ENCODE measurements around the gene AP1G2.
"Not testable (repeated sequence)": the region's sequence is repeated elsewhere in the genome, so short reads cannot be mapped to it uniquely, and the experiment has no call there.

The AP1G2 gene

DNA sequence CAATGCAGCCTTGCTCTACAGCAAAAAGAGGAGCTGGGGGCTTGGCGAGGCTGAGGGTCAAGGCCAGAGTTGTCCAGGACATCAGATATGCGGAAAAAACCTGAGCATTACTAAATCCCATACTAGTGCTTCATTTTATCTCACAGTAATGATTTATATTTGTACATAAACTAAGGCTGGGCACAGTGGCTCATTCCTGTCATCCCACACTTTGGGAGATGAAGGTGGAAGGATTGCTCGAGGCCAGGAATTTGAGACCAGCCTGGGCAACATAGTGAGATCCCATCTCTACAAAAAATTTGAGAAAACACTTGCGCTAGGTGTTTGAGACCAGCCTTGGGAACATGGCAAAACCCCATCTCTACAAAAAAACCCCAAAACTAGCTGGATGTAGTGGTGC is 22.6 kb upstream of the AP1G2 start:
- DNase-seq = no peak

DNA sequence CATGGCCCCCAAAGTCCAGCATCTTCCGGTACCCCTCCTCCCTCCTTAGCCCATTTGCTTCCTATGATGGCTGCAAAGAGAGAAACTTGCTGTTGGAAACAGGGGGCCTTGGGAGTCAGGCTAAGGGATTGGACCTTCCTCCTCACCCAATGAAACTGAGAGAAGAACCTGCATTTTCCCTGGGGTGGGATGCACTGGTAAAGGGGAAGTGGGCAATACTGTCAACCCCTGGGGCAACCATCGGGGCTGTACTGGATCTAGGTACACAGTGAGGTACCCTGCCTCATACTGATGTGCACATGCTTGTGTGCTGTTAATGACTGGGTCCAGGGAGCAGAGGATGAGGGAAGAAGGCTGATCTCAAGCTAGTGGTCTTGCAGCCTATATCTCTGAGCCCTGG is 22.0 kb upstream of the AP1G2 start:
- no peak for DNase-seq

DNA sequence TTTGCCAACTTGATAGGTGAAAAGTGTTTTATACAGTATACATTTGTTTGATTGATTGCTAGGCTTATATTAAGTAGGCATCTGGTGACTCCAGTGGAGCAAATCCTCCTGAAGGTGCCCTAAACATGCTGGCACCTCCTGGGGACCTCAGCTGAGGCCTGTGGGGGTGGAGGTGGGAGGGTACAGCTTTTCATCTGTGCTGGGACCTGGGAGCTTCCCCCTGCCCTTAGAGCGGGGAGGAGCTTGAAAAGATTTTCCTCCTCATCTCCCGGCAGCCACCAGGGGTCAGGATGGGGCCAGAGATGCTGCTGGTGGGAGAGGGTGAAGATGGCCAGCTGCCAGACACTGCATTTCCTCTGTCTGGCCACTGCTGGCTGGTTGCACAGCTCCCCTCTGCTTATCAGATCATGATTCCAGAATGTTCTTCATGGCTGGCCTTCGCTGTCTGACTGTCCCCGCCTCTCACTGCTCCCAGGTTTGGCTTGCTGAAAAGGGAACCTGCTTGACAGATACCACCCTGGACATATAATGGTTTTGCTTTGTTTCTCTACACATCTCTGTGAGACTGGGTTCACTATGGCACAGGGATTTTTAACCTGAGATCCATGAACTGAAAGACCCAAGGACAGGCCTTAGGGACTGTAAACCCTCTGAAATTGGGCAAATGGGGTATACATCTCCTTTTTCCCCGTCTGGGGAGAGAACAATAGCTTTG is 21.4 kb upstream of the AP1G2 start:
- peak; percentile 50 for DNase-seq

DNA sequence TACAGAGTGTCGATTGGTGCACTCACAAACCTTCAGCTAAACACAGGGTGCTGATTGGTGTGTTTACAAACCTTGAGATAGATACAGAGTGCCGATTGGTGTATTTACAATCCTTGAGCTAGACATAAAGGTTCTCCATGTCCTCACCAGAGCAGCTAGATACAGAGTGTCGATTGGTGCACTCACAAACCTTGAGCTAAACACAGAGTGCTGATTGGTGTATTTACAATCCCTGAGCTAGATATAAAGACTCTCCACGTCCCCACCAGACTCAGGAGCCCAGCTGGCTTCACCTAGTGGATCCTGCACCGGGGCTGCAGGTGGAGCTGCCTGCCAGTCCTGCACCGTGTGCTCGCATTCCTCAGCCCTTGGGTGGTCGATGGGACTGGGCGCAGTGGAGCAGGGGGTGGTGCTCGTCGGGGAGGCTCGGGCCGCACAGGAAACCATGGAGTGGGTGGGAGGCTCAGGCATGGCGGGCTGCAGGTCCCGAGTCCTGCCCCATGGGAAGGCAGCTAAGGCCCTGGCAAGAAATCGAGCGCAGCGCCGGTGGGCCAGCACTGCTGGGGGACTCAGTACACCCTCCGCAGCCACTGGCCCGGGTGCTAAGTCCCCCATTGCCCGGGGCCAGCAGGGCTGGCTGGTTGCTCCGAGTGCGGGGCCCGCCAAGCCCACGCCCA is 17.1 kb upstream of the AP1G2 start:
- DNase-seq = not testable (repeated sequence)

DNA sequence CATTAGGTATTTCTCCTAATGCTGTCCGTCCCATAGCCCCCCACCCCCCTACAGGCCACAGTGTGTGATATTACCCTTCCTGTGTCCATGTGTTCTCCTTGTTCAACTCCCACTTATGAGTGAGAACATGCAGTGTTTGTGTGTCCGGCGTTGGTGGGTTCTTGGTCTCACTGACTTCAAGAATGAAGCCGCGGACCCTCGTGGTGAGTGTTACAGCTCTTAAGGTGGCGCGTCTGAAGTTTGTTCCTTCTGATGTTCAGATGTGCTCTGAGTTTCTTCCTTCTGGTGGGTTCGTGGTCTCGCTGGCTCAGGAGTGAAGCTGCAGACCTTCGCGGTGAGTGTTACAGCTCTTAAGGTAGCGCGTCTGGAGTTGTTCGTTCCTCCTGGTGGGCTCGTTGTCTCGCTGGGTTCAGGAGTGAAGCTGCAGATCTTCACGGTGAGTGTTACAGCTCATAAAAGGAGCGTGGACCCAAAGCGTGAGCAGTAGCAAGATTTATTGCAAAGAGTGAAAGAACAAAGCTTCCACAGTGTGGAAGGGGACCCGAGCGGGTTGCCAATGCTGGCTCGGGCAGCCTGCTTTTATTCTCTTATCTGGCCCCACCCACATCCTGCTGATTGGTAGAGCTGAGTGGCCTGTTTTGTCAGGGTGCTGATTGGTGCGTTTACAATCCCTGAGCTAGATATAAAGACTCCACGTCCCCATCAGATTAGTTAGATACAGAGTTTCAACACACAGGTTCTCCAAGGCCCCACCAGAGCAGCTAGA is 16.4 kb upstream of the AP1G2 start:
- not testable (repeated sequence) for DNase-seq

DNA sequence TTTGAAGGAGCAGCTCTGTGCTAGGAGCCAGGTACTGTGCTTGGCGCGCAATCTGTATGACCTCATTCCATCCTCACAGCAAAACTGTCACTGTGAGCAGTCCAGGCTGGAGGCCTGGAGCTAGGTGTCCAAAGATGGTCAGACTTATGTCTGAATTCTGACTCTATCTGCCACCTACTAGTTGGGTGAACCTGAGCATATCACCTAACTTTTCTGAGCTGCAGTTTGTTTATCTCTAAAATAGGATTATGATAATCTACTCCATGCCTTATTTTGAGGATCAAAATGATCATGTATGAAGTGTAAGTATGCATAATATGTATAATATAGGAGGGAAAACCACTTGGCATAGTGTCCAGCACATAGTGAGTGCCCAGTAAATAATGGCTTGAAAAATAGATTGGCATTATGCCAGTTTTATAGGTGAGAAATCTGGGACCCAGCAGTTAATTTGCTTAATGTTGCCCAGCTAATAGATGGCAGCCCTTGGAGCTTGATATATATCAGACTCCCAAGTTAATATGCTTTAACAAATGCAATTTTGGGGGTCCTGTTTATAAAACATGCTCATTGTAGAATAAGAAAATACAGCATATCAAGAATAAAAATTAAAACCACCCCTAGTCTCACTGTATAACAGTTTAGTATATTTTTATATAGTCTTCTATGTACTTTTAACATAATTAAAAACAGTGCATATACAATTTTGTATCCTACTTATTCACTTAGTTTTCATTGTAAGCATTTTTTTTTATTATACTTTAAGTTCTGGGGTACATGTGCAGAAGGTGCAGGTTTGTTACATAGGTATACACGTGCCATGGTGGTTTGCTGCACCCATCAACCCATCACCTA is 15.5 kb upstream of the AP1G2 start:
- no peak for DNase-seq

DNA sequence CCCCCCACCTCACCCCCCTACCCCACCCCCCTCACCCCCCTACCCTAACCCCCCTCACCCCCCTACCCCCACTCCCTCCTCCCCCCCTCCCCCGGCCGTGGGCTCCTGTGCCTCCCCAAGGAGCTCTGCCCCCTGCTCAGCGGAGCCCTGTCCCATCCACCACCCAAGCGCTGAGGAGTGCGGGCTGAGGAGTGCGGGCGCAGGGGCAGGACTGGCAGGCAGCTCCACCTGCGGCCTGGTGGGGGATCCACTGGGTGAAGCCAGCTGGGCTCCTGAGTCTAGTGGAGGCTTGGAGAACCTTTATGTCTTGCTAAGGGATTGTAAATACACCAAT is 13.3 kb upstream of the AP1G2 start:
- no peak for DNase-seq

DNA sequence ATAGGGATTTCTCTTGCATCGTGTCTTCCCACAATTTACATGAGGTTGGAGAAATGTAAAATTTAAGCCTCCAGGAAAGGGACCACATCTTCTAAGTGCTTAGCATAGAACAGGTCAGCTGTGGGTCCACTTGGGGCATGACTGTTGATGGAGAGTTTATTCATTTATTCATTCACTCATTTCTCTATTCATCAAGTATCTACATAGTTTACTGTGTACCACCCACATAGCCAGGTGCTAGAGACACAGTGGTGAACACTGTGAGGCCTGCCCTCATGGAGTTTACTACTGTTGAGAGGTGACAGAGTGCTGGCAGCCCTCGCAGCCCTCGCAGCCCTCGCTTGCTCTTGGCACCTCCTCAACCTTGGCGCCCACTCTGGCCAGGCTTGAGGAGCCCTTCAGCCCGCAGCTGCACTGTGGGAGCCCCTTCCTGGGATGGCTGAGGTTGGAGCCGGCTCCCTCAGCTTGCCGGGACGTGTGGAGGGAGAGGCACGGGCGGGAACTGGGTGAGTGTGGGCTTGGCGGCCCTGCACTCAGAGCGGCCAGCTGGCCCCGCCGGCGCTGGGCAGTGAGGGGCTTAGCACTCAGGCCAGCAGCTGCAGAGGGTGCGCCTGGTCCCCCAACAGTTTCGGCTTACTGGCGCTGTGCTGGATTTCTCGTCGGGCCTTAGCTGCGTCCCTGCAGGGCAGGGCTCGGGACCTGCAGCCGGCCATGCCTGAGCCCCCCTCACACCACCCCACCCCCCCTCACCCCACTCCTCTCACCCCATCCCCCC is 12.7 kb upstream of the AP1G2 start:
- no peak for DNase-seq

DNA sequence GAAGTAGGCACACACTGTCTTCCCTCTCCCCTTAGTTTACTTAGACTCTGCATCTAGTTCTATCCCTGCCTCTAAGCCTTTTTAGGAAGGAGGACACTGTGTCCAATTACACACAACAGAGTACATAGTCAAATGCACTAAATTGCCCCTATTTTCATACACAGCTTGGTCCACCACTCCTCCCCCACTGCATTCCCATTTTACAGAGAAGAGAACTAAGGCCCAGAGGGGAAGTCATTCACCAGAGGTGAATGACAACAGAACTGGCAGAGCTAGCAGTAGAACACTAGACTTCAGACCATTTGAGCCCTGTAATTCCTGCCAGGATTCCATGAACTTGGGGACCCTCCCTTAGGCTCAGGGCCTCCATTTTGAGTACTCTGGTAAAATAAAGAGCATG is 12.1 kb upstream of the AP1G2 start:
- DNase-seq = no peak

DNA sequence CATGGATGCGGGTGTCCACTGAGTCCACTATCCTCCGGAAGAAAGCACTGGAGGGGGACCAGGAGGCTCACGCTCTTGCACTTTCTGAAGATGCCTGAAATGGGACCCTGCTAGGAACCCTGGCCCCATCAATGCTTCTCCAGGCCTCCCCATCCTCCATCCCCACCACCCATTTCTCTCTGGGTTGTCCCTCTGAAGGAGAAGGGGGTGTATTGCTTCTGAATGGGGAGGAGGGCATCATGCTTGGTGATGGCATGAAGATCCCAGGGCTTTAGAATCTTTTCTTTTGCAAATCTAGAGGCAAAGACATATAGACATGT is 11.7 kb upstream of the AP1G2 start:
- no peak for DNase-seq

DNA sequence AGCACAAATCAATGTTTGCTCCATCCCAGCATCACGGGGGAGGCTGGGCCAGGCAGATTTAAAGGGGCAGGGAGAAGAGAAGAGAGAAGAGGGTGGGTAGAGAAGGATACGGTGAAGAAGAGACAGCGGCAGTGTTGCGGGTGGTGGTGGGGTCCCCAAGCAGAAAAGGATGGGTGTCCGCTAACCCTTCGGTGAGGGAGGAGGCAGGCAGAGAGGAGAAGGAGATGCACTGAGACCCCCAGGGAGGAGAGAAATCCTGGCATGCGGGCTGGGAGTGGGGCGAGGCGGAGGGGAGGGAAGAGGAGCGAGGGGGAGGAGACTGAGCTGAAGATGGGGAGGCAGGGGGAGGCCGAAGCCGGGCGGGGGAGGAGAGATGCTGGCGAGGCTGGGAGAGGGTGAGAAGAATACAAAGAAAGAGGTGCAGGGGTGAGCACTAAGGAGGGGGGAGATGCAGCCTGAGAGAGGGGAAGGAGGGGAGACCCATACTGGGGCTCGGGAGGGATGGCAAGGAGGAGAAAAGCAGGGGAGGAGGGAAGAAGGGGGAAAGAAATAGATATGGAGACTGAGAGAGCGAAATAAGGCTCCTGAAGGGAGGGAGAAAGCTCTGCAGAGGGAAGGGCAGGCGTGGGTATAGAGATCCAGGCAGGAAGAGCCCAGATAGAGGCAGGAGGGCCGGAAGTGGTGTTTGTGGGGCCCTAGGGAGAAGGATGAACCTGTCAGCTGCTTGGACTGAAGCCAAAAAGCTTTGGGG is 11.1 kb upstream of the AP1G2 start, which contains the start of gene JPH4:
TSS of gene JPH4 (minus strand) at position 231 of the 751 bp plus-strand sequence. CDS start 1,337 bp downstream, outside the sequence.
- DNase-seq = no peak

DNA sequence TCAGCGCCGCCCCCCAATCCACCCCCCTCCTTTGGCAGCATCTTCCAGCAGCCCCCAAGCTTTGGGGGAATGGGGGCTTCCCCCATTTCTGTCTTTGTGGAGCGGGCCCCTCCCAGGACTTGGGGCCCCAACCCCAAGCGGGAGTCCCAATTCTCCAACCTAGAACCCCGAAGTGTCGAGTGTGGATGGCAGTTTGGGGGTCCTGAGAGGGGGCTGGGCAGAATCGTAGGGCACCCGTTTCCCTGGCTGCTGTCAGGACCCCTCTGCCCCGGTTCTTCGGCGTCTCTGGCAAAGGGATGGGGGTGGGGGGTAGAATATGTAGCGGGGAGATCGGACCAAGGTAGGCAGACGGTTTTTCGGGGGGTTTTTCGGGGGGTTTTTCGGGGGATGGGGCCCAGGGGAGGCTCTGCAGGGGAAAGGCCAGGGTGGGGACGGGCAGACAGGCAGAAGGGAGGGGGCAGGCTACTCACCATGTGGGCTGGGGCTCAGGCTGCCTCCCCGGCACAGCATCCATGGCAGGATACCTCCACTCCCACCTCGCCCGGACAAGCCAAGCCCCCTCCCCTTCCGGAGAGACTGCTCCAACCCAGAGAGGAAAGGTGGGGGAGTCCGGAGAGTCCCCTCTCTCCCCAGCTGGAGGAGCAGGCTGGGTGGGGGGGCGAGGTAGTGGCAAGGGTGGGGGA is 10.3 kb upstream of the AP1G2 start:
- DNase-seq = no peak

DNA sequence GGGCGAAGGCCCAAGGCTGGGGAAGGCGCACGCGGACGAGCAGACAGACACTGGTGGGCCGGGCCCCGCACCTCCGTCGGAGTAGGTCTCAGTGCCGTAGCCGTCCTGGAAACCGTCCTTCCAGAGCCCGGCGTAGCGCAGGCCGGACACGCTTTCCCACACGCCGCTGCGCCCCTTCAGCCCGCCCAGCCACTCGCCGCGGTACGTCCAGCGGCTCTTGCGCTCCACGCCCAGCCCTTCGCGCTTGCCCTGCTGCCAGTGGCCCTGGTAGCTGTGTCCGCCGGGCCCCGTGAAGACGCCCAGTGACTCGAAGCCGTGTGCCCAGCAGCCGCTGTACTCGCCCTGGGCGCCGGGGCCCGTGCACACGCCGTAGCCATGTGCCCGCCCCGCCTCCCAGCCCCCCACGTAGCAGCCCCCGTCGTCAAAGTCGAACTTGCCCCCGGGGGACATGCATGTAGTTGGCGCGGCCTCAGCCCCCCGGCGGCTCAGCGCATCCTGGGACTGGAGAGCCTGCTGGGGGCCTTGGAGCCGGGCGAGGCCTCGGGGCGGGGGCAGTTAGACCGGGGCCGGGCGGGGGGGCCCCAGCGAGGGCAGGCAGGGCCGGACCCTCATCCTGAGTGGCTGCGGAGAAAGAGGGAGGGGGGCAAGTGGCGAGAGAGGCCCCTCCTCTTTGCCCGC is 9.6 kb upstream of the AP1G2 start:
- no peak for DNase-seq

DNA sequence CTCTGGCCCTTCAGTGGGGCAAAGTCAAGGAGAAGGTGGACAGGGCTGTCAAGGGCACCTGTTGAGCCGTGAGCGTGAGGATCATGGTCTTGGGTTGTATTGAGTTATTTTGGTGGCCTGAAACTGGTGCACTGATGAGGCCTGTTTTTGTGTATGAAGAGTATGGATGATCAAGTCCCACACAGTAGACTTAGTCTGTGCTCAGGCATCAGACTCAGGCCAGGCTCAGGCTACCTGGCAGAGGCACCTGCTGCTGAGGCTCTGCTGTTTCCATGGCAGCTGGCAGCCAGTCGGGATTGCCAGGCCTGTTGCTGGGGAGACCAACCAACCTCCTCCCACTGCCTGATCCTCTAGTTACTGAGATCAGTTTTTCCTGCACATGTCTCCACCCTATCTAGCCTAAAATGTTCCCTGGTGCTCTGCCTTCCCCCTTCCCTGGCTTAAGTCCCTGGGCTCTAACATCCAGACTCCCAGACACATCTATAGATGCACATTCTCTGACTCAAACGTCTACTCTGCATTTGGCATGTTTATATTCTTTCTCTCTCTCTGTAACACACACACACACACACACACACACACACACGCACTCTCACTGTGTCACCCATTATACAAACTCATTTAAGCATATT is 5.9 kb upstream of the AP1G2 start:
- no peak for DNase-seq

DNA sequence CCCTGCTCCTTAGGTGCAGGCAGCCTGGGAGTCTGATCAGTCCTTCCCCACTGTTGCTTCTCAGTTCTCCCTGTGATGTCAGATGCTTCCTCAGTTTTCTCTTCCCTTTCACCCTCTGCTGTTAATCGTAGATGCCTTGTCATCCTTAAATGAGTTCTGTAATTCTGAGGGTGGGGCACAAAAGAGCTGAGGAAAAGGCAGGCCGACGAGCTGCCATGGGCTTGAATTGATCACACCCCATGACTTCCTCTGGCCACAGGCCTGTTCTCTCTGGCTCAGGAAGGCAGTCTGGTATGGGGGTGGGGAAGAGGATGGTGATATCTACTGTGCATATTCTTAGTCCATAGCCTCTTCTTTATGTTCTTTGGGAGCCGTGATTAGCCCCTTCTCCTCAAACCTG is 5.2 kb upstream of the AP1G2 start:
- no peak for DNase-seq

DNA sequence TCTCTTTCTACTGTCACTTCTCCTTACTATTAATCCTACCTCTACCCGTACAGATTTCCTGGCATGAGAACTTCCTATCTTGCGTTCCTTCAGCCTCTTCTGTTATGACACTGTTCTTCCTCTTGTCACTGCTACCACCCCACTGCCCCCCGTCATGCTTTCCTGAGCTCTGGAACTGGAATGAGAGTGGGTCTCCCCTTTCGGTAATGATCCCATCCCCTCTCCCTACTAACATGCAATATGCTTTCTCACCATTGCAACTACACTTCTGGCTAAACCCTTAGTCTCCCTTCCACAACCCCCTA is 4.9 kb upstream of the AP1G2 start:
- no peak for DNase-seq

DNA sequence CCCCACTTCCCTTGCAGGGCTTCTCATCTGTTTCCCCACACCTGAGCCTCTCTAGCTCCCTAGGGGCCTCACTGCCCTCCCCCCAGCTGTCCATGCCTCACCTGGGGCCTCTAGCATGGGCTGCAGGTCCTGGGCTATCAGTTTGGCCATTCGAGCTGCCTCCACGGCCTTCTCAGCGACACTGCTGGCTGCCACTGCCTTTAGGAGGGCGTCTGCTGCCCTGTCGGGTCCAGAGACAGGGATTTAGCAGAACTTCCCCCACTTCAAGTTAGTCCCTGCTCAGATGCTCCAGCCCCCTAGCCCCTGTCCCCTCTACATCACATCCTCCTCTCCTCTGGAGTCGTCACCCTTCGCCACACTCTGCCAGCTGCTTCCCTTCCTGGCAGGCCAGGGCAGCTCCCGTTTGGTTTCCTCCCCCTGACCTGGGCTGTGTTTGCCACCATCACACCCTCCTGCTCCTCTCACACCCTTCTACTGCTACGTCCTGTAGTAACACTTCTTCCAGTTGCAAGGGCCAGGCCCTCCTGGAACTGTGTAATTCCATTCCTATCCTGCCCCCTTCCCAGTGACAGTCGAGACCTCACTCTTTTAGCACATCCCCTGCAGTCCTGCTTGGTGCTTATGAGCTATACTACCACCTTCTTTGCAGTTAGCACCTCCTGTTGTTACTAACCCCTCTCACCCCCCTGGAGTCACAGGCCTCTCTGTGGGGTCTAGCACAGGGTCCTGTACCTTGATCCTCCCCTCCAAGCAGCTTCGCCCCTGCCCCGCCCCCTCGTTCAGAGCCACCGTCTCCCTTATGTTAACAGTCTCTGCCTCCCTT is 4.3 kb upstream of the AP1G2 start:
- DNase-seq = no peak

DNA sequence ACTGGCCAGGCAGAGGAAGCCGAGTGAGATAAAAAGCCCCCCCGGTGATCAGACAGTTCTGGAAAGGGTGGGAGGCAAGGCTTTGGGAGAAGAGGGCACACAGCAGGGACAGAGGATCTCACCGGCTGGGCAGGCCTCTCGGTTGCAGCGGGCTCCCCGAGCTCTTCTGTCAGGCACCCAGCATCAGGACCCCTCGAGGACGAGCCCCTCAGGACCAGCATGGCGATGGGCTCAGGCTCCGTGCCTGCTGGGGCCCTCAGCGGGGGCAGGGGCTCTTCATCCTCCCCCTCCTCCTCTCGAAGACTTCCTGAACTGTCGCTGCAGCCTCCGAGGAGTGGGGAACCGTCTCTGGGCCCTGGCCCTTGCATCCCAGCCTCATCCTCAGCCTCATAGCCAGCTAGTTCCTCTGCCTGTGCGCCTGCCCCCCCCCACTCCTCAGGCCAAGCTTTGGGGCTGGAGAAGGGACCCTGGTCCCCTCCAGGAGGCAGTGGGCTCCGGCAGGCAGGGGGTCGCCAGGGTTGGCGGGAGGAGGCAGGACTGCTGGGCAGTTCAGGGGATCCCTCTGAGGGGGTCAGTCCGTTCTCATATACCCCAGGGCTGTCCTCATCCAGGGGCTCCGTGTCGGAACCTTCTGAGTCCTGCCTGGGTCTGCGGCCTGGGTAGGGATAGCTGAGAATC is 3.4 kb upstream of the AP1G2 start:
- no peak for DNase-seq
